Muscle layer of colon (tissue), 2 donors: ENCODE measurements around the gene CD2AP.

Experiments used
- H3K27ac ChIP-seq: one replicate; pipeline ENCODE4 v1.7.0; 2013; ENCODE audit warnings: low read depth, mild to moderate bottlenecking, low read length, moderate library complexity
- H3K27me3 ChIP-seq, 2 donors: one replicate each; pipeline ENCODE4 v1.7.0; 2013; ENCODE audit warnings: low read length in 2 of 2, mild to moderate bottlenecking in 2 of 2; ENCODE audit not compliant: insufficient read depth in 2 of 2, control insufficient read depth in 1 of 2
- H3K36me3 ChIP-seq: one replicate; pipeline ENCODE4 v1.7.0; 2013; ENCODE audit warnings: mild to moderate bottlenecking, low read length; ENCODE audit not compliant: insufficient read depth
- H3K4me1 ChIP-seq: one replicate; pipeline ENCODE4 v1.7.0; 2013; ENCODE audit warnings: mild to moderate bottlenecking, low read length; ENCODE audit not compliant: insufficient read depth
- H3K4me3 ChIP-seq, 2 donors: one replicate each; pipeline ENCODE4 v1.7.0; 2013; ENCODE audit warnings: low read length in 2 of 2, low read depth in 1 of 2, mild to moderate bottlenecking in 1 of 2, moderate library complexity in 1 of 2
- H3K9ac ChIP-seq: one replicate; pipeline ENCODE4 v1.7.0; 2013; ENCODE audit warnings: low read length
- H3K9me3 ChIP-seq: one replicate; pipeline ENCODE4 v1.7.0; 2013; ENCODE audit warnings: mild to moderate bottlenecking, low read length
- donor health status: abdominal sarcoma.
- donor health status: Adenocarcinoma of cecum.

CD2AP gene

GRCh38 chr6:47484616-47485015, 7.0 kb downstream of the CD2AP start:
- Histone ChIP-seq H3K27me3 (no peaks in the 10 kb centered on the region), H3K4me3 (no peak overlapping the region), H3K27ac (no peak overlapping the region), H3K4me1 (peaks cover 26% of the 10 kb centered on the region), H3K9me3 (no peaks in the 10 kb centered on the region), H3K36me3 (no peaks in the 10 kb centered on the region), H3K9ac (no peak overlapping the region)

- H3K27ac ChIP-seq: no peak overlapping the region
- H3K27me3 ChIP-seq: no peaks in the 10 kb centered on the region
- H3K36me3 ChIP-seq: no peaks in the 10 kb centered on the region
- no peak overlapping the region for H3K4me3 ChIP-seq
- H3K9me3 ChIP-seq: no peaks in the 10 kb centered on the region
- H3K9ac ChIP-seq: no peak overlapping the region
- peaks cover 21% of the 10 kb centered on the region for H3K4me1 ChIP-seq
These were observed 7.5 kb downstream of the CD2AP start for GRCh38 chr6:47485083-47485482.

GRCh38 chr6:47485491-47486135, 8.0 kb downstream of the CD2AP start:
- H3K9me3 ChIP-seq: no peaks in the 10 kb centered on the region
- no peaks in the 10 kb centered on the region for H3K36me3 ChIP-seq
- peaks cover 19% of the 10 kb centered on the region for H3K4me1 ChIP-seq
- no peaks in the 10 kb centered on the region for H3K27me3 ChIP-seq
- no peak overlapping the region for H3K4me3 ChIP-seq
- H3K9ac ChIP-seq: no peak overlapping the region
- no peak overlapping the region for H3K27ac ChIP-seq

GRCh38 chr6:47489995-47490394, 12.4 kb downstream of the CD2AP start:
- Histone ChIP-seq H3K9me3 (no peaks in the 10 kb centered on the region), H3K27me3 (no peaks in the 10 kb centered on the region), H3K9ac (no peak overlapping the region), H3K36me3 (no peaks in the 10 kb centered on the region), H3K4me1 (peaks cover 12% of the 10 kb centered on the region), H3K27ac (no peak overlapping the region), H3K4me3 (no peak overlapping the region)

GRCh38 chr6:47490676-47491075, 13.1 kb downstream of the CD2AP start:
- no peaks in the 10 kb centered on the region for H3K36me3 ChIP-seq
- H3K4me1 ChIP-seq: peaks cover 12% of the 10 kb centered on the region
- no peaks in the 10 kb centered on the region for H3K9me3 ChIP-seq
- no peak overlapping the region for H3K4me3 ChIP-seq
- H3K27ac ChIP-seq: no peak overlapping the region
- no peak overlapping the region for H3K9ac ChIP-seq
- H3K27me3 ChIP-seq: no peaks in the 10 kb centered on the region

- H3K9ac ChIP-seq: no peak overlapping the region
- peaks cover 7% of the 10 kb centered on the region for H3K4me1 ChIP-seq
- no peaks in the 10 kb centered on the region for H3K36me3 ChIP-seq
- H3K27me3 ChIP-seq: no peaks in the 10 kb centered on the region
- no peaks in the 10 kb centered on the region for H3K9me3 ChIP-seq
- H3K4me3 ChIP-seq: no peak overlapping the region
- H3K27ac ChIP-seq: no peak overlapping the region
These were observed 14.8 kb downstream of the CD2AP start for GRCh38 chr6:47492355-47492754.

GRCh38 chr6:47495207-47495606, 17.6 kb downstream of the CD2AP start:
- no peaks in the 10 kb centered on the region for H3K27me3 ChIP-seq
- no peak overlapping the region for H3K9ac ChIP-seq
- no peaks in the 10 kb centered on the region for H3K36me3 ChIP-seq
- H3K27ac ChIP-seq: no peak overlapping the region
- H3K9me3 ChIP-seq: no peaks in the 10 kb centered on the region
- peaks cover 7% of the 10 kb centered on the region for H3K4me1 ChIP-seq
- H3K4me3 ChIP-seq: no peak overlapping the region

GRCh38 chr6:47495954-47496545, 18.5 kb downstream of the CD2AP start:
- no peaks in the 10 kb centered on the region for H3K27me3 ChIP-seq
- no peak overlapping the region for H3K4me3 ChIP-seq
- no peak overlapping the region for H3K9ac ChIP-seq
- H3K9me3 ChIP-seq: no peaks in the 10 kb centered on the region
- peaks cover 8% of the 10 kb centered on the region for H3K4me1 ChIP-seq
- no peaks in the 10 kb centered on the region for H3K36me3 ChIP-seq
- H3K27ac ChIP-seq: no peak overlapping the region

GRCh38 chr6:47496935-47497579, 19.5 kb downstream of the CD2AP start:
- H3K4me1 ChIP-seq: peaks cover 10% of the 10 kb centered on the region
- H3K4me3 ChIP-seq: no peak overlapping the region
- no peaks in the 10 kb centered on the region for H3K36me3 ChIP-seq
- H3K27me3 ChIP-seq: no peaks in the 10 kb centered on the region
- H3K9ac ChIP-seq: no peak overlapping the region
- H3K9me3 ChIP-seq: no peaks in the 10 kb centered on the region
- H3K27ac ChIP-seq: no peak overlapping the region

GRCh38 chr6:47502920-47503319, 25.3 kb downstream of the CD2AP start:
- Histone ChIP-seq H3K36me3 (no peaks in the 10 kb centered on the region), H3K27me3 (no peaks in the 10 kb centered on the region), H3K4me3 (no peak overlapping the region), H3K4me1 (peaks cover 5% of the 10 kb centered on the region), H3K9me3 (no peaks in the 10 kb centered on the region), H3K27ac (no peak overlapping the region), H3K9ac (no peak overlapping the region)

- Histone ChIP-seq H3K9me3 (no peaks in the 10 kb centered on the region), H3K27ac (no peak overlapping the region), H3K9ac (no peak overlapping the region), H3K27me3 (no peaks in the 10 kb centered on the region), H3K36me3 (no peaks in the 10 kb centered on the region), H3K4me3 (no peak overlapping the region), H3K4me1 (no peaks in the 10 kb centered on the region)
These were observed 32.3 kb downstream of the CD2AP start for GRCh38 chr6:47509937-47510336.

- Histone ChIP-seq H3K4me1 (no peaks in the 10 kb centered on the region), H3K9me3 (no peaks in the 10 kb centered on the region), H3K27ac (no peak overlapping the region), H3K27me3 (no peaks in the 10 kb centered on the region), H3K36me3 (no peaks in the 10 kb centered on the region), H3K4me3 (no peak overlapping the region), H3K9ac (no peak overlapping the region)
These were observed 35.3 kb downstream of the CD2AP start for GRCh38 chr6:47512872-47513271.
